Neural crest cell (in vitro differentiated cells): ENCODE data around the gene MACROD1. TPM values are rescaled to one million over a fixed set of nuclear protein-coding genes. Genes with fewer than 3 reads are reported as not detected.
A peak's percentile ranks its signal among the peaks of the same experiment; 100 is the strongest.

Experiments used
- DNase-seq: peaks from one replicate; pipeline ENCODE4 v3.0.0; 2021; ENCODE audit warnings: low read depth, mixed read lengths, low spot score
- H3K27ac Mint-ChIP-seq: one replicate; pipeline ENCODE4 v1.8.0; 2021; ENCODE audit warnings: mild to moderate bottlenecking, mixed read lengths; ENCODE audit not compliant: unreplicated experiment
- H3K27me3 Mint-ChIP-seq: 2 replicates; pipeline ENCODE4 v1.8.0; 2021; ENCODE audit warnings: low read depth, mild to moderate bottlenecking, mixed read lengths
- H3K36me3 Mint-ChIP-seq: 2 replicates; pipeline ENCODE4 v1.8.0; 2021; ENCODE audit warnings: low read depth, mild to moderate bottlenecking, mixed read lengths
- H3K4me1 Mint-ChIP-seq: 2 replicates; pipeline ENCODE4 v1.8.0; 2021; ENCODE audit warnings: mixed read lengths
- H3K4me3 Mint-ChIP-seq: one replicate; pipeline ENCODE4 v1.8.0; 2021; ENCODE audit warnings: mild to moderate bottlenecking, mixed read lengths
- H3K9me3 Mint-ChIP-seq: 2 replicates; pipeline ENCODE4 v1.8.0; 2021; ENCODE audit warnings: mixed read lengths
- total RNA-seq: library from RNA; stranded (reverse); gene quantifications from 2 replicates; pipeline ENCODE4 v1.2.1, GENCODE V29; 2021
- TF ChIP-seq, protein P1 (sequence below): fragments of 200-600 bp; sonication (generic); conservative IDR thresholded peaks from 2 replicates; pipeline ENCODE4 v1.5.0; 2021; ENCODE audit warnings: antibody characterized with exemption, mild to moderate bottlenecking

Gene MACROD1
- total RNA-seq, 1 donor from 2014 or later, result 26.1 TPM

DNA sequence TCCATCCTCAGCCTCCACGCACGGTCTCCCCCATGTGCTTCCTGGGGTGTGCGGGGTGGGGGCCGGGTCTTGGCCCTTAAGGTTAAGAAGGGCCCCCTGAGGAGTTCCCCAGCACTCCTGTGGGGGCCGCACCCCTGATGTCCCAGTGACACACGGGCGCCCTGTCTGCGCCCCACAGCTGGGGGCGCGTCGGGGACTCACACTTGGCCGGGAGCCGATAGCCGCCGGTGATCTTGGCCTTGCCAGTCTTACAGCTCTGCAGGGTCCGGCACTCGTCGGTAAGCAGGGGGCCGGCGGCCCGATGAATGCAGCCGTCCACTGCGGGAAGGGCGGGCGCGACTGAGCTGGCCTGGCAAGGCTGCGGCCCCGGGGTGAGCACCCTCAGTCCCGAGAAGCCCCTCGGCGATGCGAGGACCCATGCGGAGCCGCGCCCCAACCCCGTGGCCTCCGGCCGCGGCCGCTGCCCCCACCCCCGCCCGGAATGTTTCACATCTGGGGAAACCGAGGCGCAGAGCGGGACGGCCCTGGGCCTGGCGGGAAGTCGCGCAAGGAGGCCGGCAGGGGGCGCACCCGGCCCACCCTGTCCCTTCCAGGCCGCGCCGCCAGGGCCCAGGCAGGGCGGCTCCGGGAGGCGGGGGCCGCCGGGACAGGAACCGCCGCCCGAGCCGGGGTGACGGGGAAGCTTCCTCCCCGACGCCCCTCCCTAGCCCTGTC is 165.7 kb downstream of the MACROD1 start:
- DNase-seq, result peak; percentile 74
- H3K9me3 Mint-ChIP-seq, result no peaks in the 10 kb centered on the region
- no peak overlapping the region for H3K27ac Mint-ChIP-seq
- H3K36me3 Mint-ChIP-seq, result peaks cover 3% of the 10 kb centered on the region
- H3K27me3 Mint-ChIP-seq, result peaks cover 17% of the 10 kb centered on the region
- TF ChIP-seq, protein P1, sequence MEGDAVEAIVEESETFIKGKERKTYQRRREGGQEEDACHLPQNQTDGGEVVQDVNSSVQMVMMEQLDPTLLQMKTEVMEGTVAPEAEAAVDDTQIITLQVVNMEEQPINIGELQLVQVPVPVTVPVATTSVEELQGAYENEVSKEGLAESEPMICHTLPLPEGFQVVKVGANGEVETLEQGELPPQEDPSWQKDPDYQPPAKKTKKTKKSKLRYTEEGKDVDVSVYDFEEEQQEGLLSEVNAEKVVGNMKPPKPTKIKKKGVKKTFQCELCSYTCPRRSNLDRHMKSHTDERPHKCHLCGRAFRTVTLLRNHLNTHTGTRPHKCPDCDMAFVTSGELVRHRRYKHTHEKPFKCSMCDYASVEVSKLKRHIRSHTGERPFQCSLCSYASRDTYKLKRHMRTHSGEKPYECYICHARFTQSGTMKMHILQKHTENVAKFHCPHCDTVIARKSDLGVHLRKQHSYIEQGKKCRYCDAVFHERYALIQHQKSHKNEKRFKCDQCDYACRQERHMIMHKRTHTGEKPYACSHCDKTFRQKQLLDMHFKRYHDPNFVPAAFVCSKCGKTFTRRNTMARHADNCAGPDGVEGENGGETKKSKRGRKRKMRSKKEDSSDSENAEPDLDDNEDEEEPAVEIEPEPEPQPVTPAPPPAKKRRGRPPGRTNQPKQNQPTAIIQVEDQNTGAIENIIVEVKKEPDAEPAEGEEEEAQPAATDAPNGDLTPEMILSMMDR, result peak; percentile 84
- peak overlapping the region; percentile 49 for H3K4me3 Mint-ChIP-seq
- peaks cover 19% of the 10 kb centered on the region for H3K4me1 Mint-ChIP-seq

DNA sequence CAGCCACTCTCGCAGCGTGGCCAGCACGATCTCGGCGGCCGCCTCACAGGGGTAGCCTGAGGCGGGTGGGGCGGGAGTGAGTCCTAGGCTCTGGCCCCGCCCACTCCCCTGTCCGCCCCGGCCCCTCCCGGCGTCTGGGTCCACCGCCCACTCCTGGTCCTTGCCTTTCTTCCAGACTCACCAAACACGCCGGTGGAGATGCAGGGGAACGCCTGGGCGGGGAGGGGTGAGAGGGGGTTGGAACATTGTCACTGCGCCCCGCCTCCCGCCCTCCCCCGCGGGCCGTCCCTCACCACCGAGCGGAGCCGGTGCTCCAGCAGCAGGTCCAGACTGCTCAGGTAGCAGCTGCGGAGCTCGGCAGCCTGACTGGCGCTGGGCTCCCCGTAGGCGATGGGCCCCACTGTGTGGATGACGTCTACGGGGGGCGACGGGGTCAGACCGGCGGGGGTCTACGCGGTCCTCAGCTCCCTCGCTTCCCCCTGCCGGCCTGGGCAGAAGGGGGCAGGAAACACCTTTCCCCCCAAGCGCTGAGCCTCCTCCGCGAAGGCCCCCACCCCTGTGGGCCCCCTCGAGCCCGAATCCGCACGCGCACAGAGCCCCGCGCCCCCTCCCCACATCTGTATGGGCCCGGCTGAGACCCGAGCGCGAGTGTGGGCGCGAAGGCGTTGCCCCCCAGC is 166.4 kb downstream of the MACROD1 start:
- H3K4me3 Mint-ChIP-seq, result no peak overlapping the region
- DNase-seq, result peak; percentile 61
- peaks cover 20% of the 10 kb centered on the region for H3K27me3 Mint-ChIP-seq
- TF ChIP-seq, protein P1, result no peak
- H3K9me3 Mint-ChIP-seq, result no peaks in the 10 kb centered on the region
- peaks cover 19% of the 10 kb centered on the region for H3K4me1 Mint-ChIP-seq
- no peak overlapping the region for H3K27ac Mint-ChIP-seq
- peaks cover 3% of the 10 kb centered on the region for H3K36me3 Mint-ChIP-seq

DNA sequence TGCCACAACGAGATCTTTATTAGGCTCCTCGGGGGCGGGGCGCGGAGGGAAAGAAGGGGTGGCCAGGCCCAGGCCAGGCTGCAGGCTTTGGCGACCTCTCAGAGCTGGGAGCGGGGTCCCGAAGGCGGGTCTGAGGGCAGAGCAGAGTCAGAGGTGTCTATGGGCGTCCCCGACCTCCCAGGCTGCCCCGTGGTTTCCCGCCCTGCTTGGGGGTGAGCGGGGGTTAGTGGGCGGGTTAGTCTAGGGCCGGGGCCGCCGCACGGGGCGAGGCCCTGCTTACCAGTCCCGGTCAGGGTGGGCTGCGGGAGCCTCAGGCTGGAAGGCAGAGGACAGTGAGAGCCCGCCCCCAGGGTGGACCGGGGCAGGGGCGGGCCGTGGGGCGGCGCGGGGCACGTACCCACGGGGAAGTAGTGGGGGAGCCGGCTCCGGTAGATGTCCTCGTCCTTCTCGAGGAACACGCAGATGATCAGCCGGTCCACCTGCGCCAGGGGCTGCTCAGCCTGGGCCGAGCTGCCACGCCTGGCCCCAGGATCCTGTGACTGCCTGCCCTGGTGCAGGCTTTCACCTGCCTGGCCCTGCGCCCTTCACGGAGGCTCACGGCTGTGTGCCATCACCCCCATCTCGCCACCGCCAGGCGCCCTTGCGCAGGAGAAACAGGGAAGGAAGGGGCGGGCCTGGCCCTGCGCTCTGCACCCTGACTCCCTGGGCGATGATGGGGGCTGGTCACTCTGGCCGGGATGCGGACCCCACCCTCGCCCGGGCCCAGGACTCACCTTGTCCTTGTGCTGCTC is 167.2 kb downstream of the MACROD1 start:
- H3K27me3 Mint-ChIP-seq, result peaks cover 14% of the 10 kb centered on the region
- TF ChIP-seq, protein P1, result no peak
- H3K36me3 Mint-ChIP-seq, result peaks cover 3% of the 10 kb centered on the region
- H3K9me3 Mint-ChIP-seq, result no peaks in the 10 kb centered on the region
- peak overlapping the region; percentile 88 for H3K27ac Mint-ChIP-seq
- H3K4me1 Mint-ChIP-seq, result peaks cover 13% of the 10 kb centered on the region
- peak; percentile 29 for DNase-seq
- peak overlapping the region; percentile 57 for H3K4me3 Mint-ChIP-seq

DNA sequence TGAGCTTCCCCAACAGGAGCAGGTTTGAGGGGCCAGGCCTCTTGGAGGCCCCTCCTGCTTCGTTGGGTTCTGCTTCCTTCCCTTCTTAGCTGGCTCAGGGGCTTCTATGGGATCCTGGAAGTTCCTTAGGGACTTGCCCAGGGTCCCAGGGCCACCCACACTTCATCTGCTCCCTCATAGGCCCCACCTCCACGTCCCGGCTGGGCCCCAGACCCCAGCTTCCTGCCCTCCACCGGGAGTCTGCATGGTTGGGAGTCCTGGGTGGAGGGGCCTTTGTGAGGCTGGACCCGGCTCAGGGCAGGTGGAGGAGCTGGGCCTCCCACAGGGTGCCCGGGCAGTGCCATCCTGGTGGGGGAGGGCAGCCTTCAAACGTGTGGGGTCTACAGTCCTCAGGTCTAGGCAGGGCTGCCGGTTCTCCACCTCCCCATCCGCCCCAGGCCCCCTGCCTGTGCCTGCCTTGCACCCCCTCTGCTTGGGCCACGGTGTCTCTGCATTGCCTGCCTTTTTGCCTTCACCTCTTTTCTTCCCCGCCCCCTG is 168.0 kb downstream of the MACROD1 start:
- TF ChIP-seq, protein P1, result no peak
- H3K27me3 Mint-ChIP-seq, result peaks cover 10% of the 10 kb centered on the region
- peaks cover 14% of the 10 kb centered on the region for H3K4me1 Mint-ChIP-seq
- peak overlapping the region; percentile 88 for H3K27ac Mint-ChIP-seq
- no peak for DNase-seq
- H3K9me3 Mint-ChIP-seq, result no peaks in the 10 kb centered on the region
- H3K36me3 Mint-ChIP-seq, result peaks cover 7% of the 10 kb centered on the region
- no peak overlapping the region for H3K4me3 Mint-ChIP-seq

DNA sequence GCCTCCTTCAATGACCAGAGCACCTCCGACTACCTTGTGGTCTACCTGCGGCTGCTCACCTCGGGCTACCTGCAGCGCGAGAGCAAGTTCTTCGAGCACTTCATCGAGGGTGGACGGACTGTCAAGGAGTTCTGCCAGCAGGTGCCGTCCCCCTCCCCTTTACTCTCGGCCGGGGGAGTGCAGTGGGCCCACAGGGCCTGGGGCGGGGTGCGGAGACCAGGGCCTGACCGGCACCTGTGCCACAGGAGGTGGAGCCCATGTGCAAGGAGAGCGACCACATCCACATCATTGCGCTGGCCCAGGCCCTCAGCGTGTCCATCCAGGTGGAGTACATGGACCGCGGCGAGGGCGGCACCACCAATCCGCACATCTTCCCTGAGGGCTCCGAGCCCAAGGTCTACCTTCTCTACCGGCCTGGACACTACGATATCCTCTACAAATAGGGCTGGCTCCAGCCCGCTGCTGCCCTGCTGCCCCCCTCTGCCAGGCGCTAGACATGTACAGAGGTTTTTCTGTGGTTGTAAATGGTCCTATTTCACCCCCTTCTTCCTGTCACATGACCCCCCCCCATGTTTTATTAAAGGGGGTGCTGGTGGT is 168.7 kb downstream of the MACROD1 start:
- TF ChIP-seq, protein P1, result no peak
- Mint-ChIP-seq H3K36me3 (peaks cover 8% of the 10 kb centered on the region), H3K4me3 (peak overlapping the region; percentile 19), H3K27me3 (peaks cover 10% of the 10 kb centered on the region), H3K4me1 (peaks cover 15% of the 10 kb centered on the region), H3K27ac (no peak overlapping the region), H3K9me3 (no peaks in the 10 kb centered on the region)
- DNase-seq, result no peak
